K562 (cell line): Measurements from ENCODE around the gene IMMP2L. TPM values are rescaled to one million over a fixed set of nuclear protein-coding genes. Genes with fewer than 3 reads are reported as not detected.

Experiments
- ATAC-seq: fragments of 200-7000 bp; cut with Tn5 transposase; 3 replicates; pipeline ENCODE4 v1.9.1; 2020; ENCODE audit warnings: moderate library complexity
- BruUV-seq: library from RNA; stranded (reverse); fragments of 400-500 nt; replicated peaks from 2 replicates; lab custom pipeline; 2021; lab: Mats Ljungman, UMichigan
- CTCF ChIA-PET: fragments of 300-600 bp; formaldehyde crosslinking; extraction: SDS; loops from one replicate; lab custom pipeline; 2021; ENCODE audit warnings: low intra/inter-chr PET ratio; lab: Yijun Ruan, JAX
- POLR2A ChIA-PET: fragments of 300-600, 350-650 bp; sonication (Branson Sonifier 250); formaldehyde crosslinking; extraction: SDS; loops from one replicate; lab custom pipeline; 2021; ENCODE audit warnings: antibody characterized with exemption, inconsistent platforms; lab: Yijun Ruan, JAX
- DNase-seq, 4 experiments: peaks; one replicate each; pipeline versions ENCODE4 v3.0.0 to v3.0.0-alpha.2; 2011 to 2018; ENCODE audit warnings: low spot score in 3 of 4, mixed read lengths in 3 of 4; ENCODE audit errors: extremely low read depth in 1 of 4
- FAIRE-seq: peaks from 2 replicates; lab custom pipeline; 2011; peaks lifted over from hg19 to GRCh38; lab: Jason Lieb, UNC
- H2AFZ ChIP-seq: 2 replicates; pipeline ENCODE4 v1.6.0; 2011; ENCODE audit warnings: low read depth, low read length, control low read depth, inconsistent platforms
- H3K27ac ChIP-seq: fragments of 200-600 bp; 3 replicates; pipeline ENCODE4 v1.8.0; 2011; ENCODE audit warnings: low read depth, mild to moderate bottlenecking, control low read depth, inconsistent platforms, low read length, moderate library complexity, mixed read lengths; ENCODE audit errors: extremely low read depth
- H3K27me3 ChIP-seq, 2 experiments: fragments of 300-600 bp in 1 of 2; 2 replicates in 1 of 2; 3 replicates in 1 of 2; pipeline versions ENCODE4 v1.6.0 to v1.8.0; 2011; ENCODE audit warnings: inconsistent platforms in 2 of 2, low read length in 2 of 2, mild to moderate bottlenecking in 1 of 2, mixed read lengths in 1 of 2, moderate library complexity in 1 of 2; ENCODE audit not compliant: control insufficient read depth in 2 of 2, insufficient read depth in 2 of 2
- H3K36me3 ChIP-seq: fragments of 300-600 bp; 3 replicates; pipeline ENCODE4 v1.8.0; 2011; ENCODE audit warnings: mild to moderate bottlenecking, low read length, inconsistent platforms; ENCODE audit not compliant: control insufficient read depth, insufficient read depth
- H3K4me1 ChIP-seq, 2 experiments: fragments of 200-600 bp in 1 of 2; replicated peaks in 1 of 2; 2 replicates in 1 of 2; 3 replicates in 1 of 2; pipeline versions ENCODE4 v1.5.1 to v1.8.0; 2011; ENCODE audit warnings: inconsistent platforms in 2 of 2, low read length in 2 of 2, mild to moderate bottlenecking in 1 of 2, mixed read lengths in 1 of 2, moderate library complexity in 1 of 2; ENCODE audit not compliant: control insufficient read depth in 2 of 2, insufficient read depth in 2 of 2
- H3K4me2 ChIP-seq: 2 replicates; pipeline ENCODE4 v1.6.1; 2011; ENCODE audit warnings: low read length, control low read depth, inconsistent platforms, mixed read lengths; ENCODE audit not compliant: insufficient read depth
- H3K4me3 ChIP-seq: fragments of 200-600 bp; sonication (generic), shearing (Covaris generic); 2 replicates; pipeline ENCODE4 v1.5.1; 2016; ENCODE audit warnings: control low read depth, inconsistent platforms
- H3K79me2 ChIP-seq: fragments of 200-600 bp; 3 replicates; pipeline ENCODE4 v1.8.0; 2011; ENCODE audit warnings: low read length, inconsistent platforms; ENCODE audit not compliant: control insufficient read depth, insufficient read depth
- H3K9ac ChIP-seq, 2 experiments: 2 replicates each; pipeline versions ENCODE4 v1.6.0 to v1.6.1; 2011; ENCODE audit warnings: low read depth in 2 of 2, low read length in 2 of 2, control low read depth in 1 of 2, inconsistent platforms in 1 of 2, mild to moderate bottlenecking in 1 of 2, mixed read lengths in 1 of 2; ENCODE audit not compliant: insufficient read depth in 1 of 2
- H3K9me1 ChIP-seq: one replicate; pipeline ENCODE4 v1.6.0; 2011; ENCODE audit warnings: inconsistent platforms, mild to moderate bottlenecking, low read length, moderate library complexity; ENCODE audit not compliant: control insufficient read depth, insufficient read depth
- H3K9me3 ChIP-seq: replicated peaks from 2 replicates; pipeline ENCODE4 v1.5.1; 2011; ENCODE audit warnings: low read depth, low read length, inconsistent platforms; ENCODE audit not compliant: control insufficient read depth, insufficient read depth
- H4K20me1 ChIP-seq: replicated peaks from 2 replicates; pipeline ENCODE4 v1.6.1; 2011; ENCODE audit warnings: low read length, inconsistent platforms, mixed read lengths; ENCODE audit not compliant: control insufficient read depth, insufficient read depth
- MCM7 ChIP-seq, 2 experiments: fragments of 450-650 bp; IDR thresholded peaks; 2 replicates each; pipeline ENCODE4 v1.6.1; 2016 to 2018
- ZFP30 ChIP-seq: fragments of 250-450 bp; sonication (Bioruptor Pico); IDR thresholded peaks from 2 replicates; pipeline ENCODE4 v1.8.0; 2022; ENCODE audit warnings: moderate library complexity, mild to moderate bottlenecking, inconsistent platforms, borderline replicate concordance
- WGBS: fragments of 100-300 bp; shearing (Covaris generic); methylation state at CpG from one replicate; pipeline ENCODE4 v1.1.6; 2016; ENCODE audit warnings: low coverage, mixed read lengths; ENCODE audit not compliant: insufficient coverage; ENCODE audit errors: missing lambda C conversion rate; 5-methylcytosine and 5-hydroxymethylcytosine counted together
- in situ Hi-C: fragments of 300-500 bp; cut with MboI; formaldehyde crosslinking; loops from 4 replicates; pipeline ENCODE4 v1.15.0; 2018; ENCODE audit warnings: inconsistent platforms, mixed read lengths
- intact Hi-C: fragments of 100-400 bp; cut with micrococcal nuclease; formaldehyde crosslinking; loops from 2 replicates; pipeline ENCODE4 v1.14.2; 2022
- polyA plus RNA-seq, 8 experiments: library from polyadenylated mRNA; depleted of rRNA in 4 of 8; stranded (reverse) in 5 of 8; unstranded in 3 of 8; fragments of >200 nt; fragmentation: Nextera tagmentation in 2 of 8; fragmentation: Illumina TruSeq in 1 of 8; extraction: Ambion mirVana in 2 of 8; extraction: Trizol in 1 of 8; gene quantifications; 2 replicates each; pipeline versions ENCODE4 v1.2.1 to v1.2.3, GENCODE V29; 2011 to 2014; ENCODE audit warnings: inconsistent platforms in 1 of 8, missing spikeins in 1 of 8
- total RNA-seq, 7 experiments: library from RNA; depleted of rRNA in 6 of 7; stranded (reverse); fragments of >200 nt in 6 of 7; fragmentation: Illumina TruSeq in 2 of 7; extraction: Trizol in 2 of 7; gene quantifications; 2 replicates each; pipeline versions ENCODE4 v1.2.1 to v1.2.3, GENCODE V29; 2011 to 2021; ENCODE audit warnings: low replicate concordance in 1 of 7
- TF ChIP-seq, protein P1 (sequence below): sonication (generic); formaldehyde crosslinking; IDR thresholded peaks from 2 replicates; pipeline ENCODE4 v1.9.0; 2022; ENCODE audit warnings: mild to moderate bottlenecking, missing genetic modification reagents

IMMP2L gene
- total and polyA plus RNA-seq, 9 of the 15 experiments (the other 6 are each of a cell fraction or from before 2014, with no cell fraction given): 29.7 to 116 (median 53.0) TPM

DNA sequence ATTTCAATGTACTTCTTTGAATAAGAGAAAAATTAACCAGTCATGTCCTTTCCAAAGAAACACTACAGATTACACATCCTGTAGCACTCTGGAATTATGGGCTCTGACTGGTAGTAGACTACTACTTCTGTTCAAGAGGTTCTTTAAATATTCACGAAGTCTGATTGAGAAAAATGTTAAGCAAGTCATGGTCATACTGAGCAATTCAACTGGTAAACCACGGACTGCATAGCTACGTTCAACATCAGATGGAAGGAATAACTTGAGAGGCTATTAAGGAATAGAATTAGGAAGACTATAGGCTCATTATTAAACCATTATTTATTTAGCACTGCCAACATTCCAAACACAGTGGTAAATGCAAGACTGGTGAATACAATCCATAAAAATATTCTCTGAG, 160.8 kb downstream of the IMMP2L start:
- Histone ChIP-seq H3K4me1 (no peaks in the 10 kb centered on the region), H3K79me2 (no peaks in the 10 kb centered on the region), H3K9me1 (no peaks in the 10 kb centered on the region), H4K20me1 (no peaks in the 10 kb centered on the region), H3K4me2 (no peak overlapping the region), H3K9me3 (peaks cover 6% of the 10 kb centered on the region), H3K36me3 (no peaks in the 10 kb centered on the region), H2AFZ (no peak overlapping the region), H3K9ac (no peak overlapping the region), H3K27me3 (no peaks in the 10 kb centered on the region), H3K4me3 (no peak overlapping the region), H3K27ac (no peak overlapping the region)
- no peak for ATAC-seq
- BruUV-seq: no TSS peak
- ChIA-PET CTCF (interaction anchor here (0.5 kb wide), 1 partner anchor 81 kb away, joined by 3 read pairs; no protein-coding TSS in a partner anchor), POLR2A (no interaction called here)
- intact Hi-C loops (no loop called here), in situ Hi-C loops (no loop called here)
- no peak for FAIRE-seq
- TF ChIP-seq MCM7 (IDR thresholded peaks at IDR 0.05): no peak
- WGBS: 46% methylated on average over 3 of the region's 3 CpGs
- no peak for DNase-seq

DNA sequence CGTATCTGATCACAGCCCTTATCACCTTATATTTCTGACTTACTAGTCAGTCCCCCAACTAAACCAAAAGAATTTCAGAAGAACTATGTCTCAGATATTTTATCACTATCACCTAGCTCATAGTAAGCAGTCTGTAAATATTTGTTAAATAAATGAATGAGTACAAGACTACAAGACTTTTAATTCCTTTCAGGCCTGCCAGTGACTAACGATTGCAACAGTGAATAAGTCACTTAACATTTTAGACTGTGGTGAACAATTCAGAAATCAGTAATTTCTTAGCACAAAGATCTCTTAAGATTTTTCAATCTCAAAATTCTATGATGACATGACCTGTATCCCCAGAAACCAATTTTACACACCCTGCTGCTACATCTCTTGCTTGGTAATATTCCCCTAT, 162.2 kb downstream of the IMMP2L start:
- CTCF ChIA-PET: no interaction called here
- ATAC-seq: no peak; the same call in 2 of the 3 replicates
- no peak for DNase-seq
- no peaks in the 10 kb centered on the region for H3K4me1 ChIP-seq
- no peaks in the 10 kb centered on the region; the same call in 1 of the 2 replicates for H3K9me3 ChIP-seq
- intact Hi-C loops (no loop called here), in situ Hi-C loops (no loop called here)
- no peak overlapping the region for H2AFZ ChIP-seq
- no peak overlapping the region for H3K4me3 ChIP-seq
- no peak overlapping the region for H3K9ac ChIP-seq
- no peaks in the 10 kb centered on the region for H3K27me3 ChIP-seq
- H3K4me2 ChIP-seq: no peak overlapping the region
- POLR2A ChIA-PET: no interaction called here
- H3K36me3 ChIP-seq: no peaks in the 10 kb centered on the region
- WGBS: 44% methylated on average over 2 of the region's 2 CpGs
- BruUV-seq: no TSS peak
- no peaks in the 10 kb centered on the region for H3K79me2 ChIP-seq
- no peaks in the 10 kb centered on the region for H3K9me1 ChIP-seq
- H4K20me1 ChIP-seq: no peaks in the 10 kb centered on the region
- TF ChIP-seq, protein P1, sequence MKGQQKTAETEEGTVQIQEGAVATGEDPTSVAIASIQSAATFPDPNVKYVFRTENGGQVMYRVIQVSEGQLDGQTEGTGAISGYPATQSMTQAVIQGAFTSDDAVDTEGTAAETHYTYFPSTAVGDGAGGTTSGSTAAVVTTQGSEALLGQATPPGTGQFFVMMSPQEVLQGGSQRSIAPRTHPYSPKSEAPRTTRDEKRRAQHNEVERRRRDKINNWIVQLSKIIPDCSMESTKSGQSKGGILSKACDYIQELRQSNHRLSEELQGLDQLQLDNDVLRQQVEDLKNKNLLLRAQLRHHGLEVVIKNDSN (CRISPR knock-in tag): no peak
- TF ChIP-seq ZFP30 (CRISPR knock-in tag): no peak
- FAIRE-seq: no peak
- H3K27ac ChIP-seq: no peak overlapping the region
